Peyer's patch (tissue), 4 donors: ENCODE results near the gene KRT17. TPM values are rescaled to one million over a fixed set of nuclear protein-coding genes. Genes with fewer than 3 reads are reported as not detected.

Experiments used
- DNase-seq, 3 donors: peaks; one replicate each; pipeline ENCODE4 v3.0.0-alpha.2; 2017 to 2019
- H3K27ac ChIP-seq, 4 donors: fragments of 200-600 bp; sonication (generic); one replicate each; pipeline ENCODE4 v1.5.1; 2016 to 2019
- H3K27me3 ChIP-seq, 2 donors: fragments of 200-600 bp; sonication (generic); one replicate each; pipeline ENCODE4 v1.5.1; 2019
- H3K36me3 ChIP-seq, 3 donors: fragments of 200-600 bp; sonication (generic); one replicate each; pipeline ENCODE4 v1.5.1; 2016 to 2019
- H3K4me1 ChIP-seq, 4 donors: fragments of 200-600 bp; sonication (generic); one replicate each; pipeline ENCODE4 v1.5.1; 2016 to 2019
- H3K4me3 ChIP-seq, 4 donors: fragments of 200-600 bp; sonication (generic); 1 replicate in 3 of 4; 2 replicates in 1 of 4; pipeline ENCODE4 v1.5.1; 2016 to 2019; ENCODE audit warnings: mild to moderate bottlenecking in 1 of 4
- H3K9me3 ChIP-seq, 4 donors: fragments of 200-600 bp; sonication (generic); one replicate each; pipeline ENCODE4 v1.5.1; 2016 to 2019; ENCODE audit warnings: mild to moderate bottlenecking in 1 of 4
- POLR2A ChIP-seq, 2 donors: fragments of 450-650 bp; IDR thresholded peaks; one replicate each; pipeline ENCODE4 v1.5.1; 2017; ENCODE audit warnings: antibody characterized with exemption in 2 of 2, mild to moderate bottlenecking in 2 of 2, moderate library complexity in 2 of 2
- total RNA-seq, 4 donors: library from RNA; depleted of rRNA; stranded (reverse); fragments of >200 nt; gene quantifications; one replicate each; pipeline ENCODE4 v1.1.0, GENCODE V29; 2016
- TF ChIP-seq, protein P1 (sequence below), 6 experiments: fragments of 450-650 bp in 4 of 6; fragments of 200-600 bp in 2 of 6; sonication (generic) in 1 of 6; IDR thresholded peaks; one replicate each; pipeline ENCODE4 v1.5.1; 2017 to 2019; ENCODE audit warnings: antibody characterized with exemption in 6 of 6, mild to moderate bottlenecking in 3 of 6, moderate library complexity in 1 of 6

Gene KRT17
- total RNA-seq, 4 donors from 2014 or later = 2.7 TPM; not detected in 3

DNA sequence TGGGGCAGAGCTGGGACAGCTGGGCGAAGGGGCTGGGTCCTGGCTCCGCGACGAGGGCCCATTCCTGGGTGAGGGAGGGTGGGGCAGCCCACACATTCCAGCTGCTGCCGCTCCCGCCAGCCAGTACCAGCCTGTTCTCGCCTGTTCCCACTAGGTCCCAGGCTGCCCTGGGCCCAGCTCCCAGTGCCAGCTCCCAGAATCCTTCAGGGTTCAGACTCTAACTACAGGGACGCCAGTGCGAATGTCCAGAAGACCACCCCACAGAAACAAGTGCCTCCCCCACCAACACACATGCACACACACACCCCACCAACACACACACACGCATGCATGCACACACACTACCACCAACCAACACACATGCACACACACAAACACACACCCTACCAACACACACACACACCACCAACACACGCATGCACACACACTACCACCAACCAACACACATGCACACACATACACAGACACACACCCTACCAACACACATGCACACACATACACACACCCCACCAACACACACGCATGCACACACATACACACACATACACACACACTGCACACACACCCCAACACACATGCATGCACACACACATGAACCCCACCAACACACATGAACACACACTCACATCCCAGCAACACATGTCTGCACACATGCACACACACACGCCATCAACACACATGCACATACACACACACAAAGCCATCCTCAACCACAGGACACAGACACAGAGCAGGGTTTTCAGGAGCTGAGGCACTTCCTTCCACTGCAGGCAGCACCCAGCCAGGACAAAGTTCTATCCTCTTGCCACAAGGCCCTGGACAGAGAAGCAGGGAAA lies 27.5 kb upstream of the KRT17 start:
- H3K27me3 ChIP-seq = no peaks in the 10 kb centered on the region

DNA sequence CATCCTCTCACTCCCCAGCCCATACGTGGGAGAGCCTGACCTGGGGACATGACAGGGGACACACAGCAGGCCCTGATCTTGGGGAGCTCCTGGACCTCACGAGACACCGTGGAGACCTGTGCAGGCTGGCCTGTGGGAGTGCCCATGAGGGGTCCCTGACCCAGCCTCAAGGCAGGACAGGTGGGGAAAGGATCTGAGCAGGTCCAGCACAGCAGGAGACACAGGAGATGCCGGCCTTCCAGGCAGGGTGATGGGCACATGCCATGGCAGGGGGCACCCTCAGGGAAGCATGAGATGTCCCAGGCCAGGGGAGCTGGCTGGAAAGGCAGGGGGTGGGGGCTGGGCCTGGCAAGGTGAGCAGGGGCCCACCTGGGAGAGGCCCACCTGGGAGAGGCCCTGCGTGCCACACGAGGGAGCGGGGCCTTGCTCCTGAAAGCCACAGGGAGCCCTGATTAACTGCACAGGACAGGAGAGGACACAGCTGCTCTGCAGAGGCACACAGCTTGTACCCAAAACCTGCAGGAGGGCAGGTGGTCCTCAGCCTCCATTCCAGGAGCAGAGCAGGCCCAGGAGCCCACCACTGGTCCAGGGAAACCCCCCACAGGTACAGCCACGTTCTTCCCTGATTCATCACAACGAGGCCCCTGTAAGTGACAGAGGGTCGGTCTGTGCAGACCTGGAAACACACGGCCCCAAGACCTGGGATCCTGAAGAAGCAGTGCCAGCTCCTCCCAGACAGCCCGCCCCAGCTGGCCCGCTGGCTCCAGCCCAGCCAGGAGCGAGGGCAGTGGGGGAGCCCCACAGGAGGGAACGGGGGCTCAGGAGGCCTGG lies 26.6 kb upstream of the KRT17 start:
- peak in 1 of 3 donors; percentile 54 for DNase-seq
- no peaks in the 10 kb centered on the region for H3K36me3 ChIP-seq
- no peaks in the 10 kb centered on the region for H3K27me3 ChIP-seq
- H3K4me3 ChIP-seq = no peak overlapping the region
- peaks cover 2 to 66% (median 21%) of the 10 kb centered on the region in 4 donors for H3K4me1 ChIP-seq
- peak overlapping the region in 3 of 4 donors; percentile 90 to 99 (median 99) for H3K27ac ChIP-seq
- no peaks in the 10 kb centered on the region for H3K9me3 ChIP-seq
- TF ChIP-seq POLR2A (IDR thresholded peaks at IDR 0.05) = no peak
- TF ChIP-seq, protein P1, sequence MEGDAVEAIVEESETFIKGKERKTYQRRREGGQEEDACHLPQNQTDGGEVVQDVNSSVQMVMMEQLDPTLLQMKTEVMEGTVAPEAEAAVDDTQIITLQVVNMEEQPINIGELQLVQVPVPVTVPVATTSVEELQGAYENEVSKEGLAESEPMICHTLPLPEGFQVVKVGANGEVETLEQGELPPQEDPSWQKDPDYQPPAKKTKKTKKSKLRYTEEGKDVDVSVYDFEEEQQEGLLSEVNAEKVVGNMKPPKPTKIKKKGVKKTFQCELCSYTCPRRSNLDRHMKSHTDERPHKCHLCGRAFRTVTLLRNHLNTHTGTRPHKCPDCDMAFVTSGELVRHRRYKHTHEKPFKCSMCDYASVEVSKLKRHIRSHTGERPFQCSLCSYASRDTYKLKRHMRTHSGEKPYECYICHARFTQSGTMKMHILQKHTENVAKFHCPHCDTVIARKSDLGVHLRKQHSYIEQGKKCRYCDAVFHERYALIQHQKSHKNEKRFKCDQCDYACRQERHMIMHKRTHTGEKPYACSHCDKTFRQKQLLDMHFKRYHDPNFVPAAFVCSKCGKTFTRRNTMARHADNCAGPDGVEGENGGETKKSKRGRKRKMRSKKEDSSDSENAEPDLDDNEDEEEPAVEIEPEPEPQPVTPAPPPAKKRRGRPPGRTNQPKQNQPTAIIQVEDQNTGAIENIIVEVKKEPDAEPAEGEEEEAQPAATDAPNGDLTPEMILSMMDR (IDR thresholded peaks at IDR 0.05) = no peak

More for the DNA sequence above, 27.5 kb upstream of the KRT17 start:
- DNase-seq = peak in 2 of 3 donors; percentile 86 to 92
- peaks cover 11 to 74% (median 25%) of the 10 kb centered on the region in 4 donors for H3K4me1 ChIP-seq
- no peak overlapping the region for H3K4me3 ChIP-seq
- peak overlapping the region in 3 of 4 donors; percentile 90 to 99 (median 99) for H3K27ac ChIP-seq
- H3K36me3 ChIP-seq = no peaks in the 10 kb centered on the region
- TF ChIP-seq, protein P1 (IDR thresholded peaks at IDR 0.05) = no peak
- TF ChIP-seq POLR2A (IDR thresholded peaks at IDR 0.05) = peak in 1 of 2 donors; percentile 69
- H3K9me3 ChIP-seq = no peaks in the 10 kb centered on the region

DNA sequence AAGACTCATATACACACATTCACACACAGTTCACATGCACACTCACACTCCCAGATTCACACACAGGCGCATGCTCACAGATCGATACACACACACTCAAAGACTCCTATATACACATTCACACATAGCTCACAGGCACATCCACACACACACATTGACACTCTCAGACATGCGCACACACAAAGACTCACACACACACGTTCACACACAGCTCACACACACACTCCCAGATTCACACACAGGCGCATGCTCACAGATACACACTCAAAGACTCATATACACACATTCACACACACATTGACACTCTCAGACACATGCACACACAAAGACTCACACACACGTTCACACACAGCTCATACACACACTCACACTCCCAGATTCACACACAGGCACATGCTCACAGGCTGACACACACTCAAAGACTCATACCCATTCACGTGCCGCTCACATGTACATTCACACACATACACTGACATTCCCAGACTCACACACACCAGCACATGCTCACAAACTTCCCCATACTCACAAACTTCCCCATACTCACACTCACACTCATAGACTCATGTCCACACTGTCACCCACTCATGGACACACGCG lies 25.6 kb upstream of the KRT17 start:
- peak overlapping the region in 3 of 4 donors; percentile 71 to 99 (median 99) for H3K27ac ChIP-seq

DNA sequence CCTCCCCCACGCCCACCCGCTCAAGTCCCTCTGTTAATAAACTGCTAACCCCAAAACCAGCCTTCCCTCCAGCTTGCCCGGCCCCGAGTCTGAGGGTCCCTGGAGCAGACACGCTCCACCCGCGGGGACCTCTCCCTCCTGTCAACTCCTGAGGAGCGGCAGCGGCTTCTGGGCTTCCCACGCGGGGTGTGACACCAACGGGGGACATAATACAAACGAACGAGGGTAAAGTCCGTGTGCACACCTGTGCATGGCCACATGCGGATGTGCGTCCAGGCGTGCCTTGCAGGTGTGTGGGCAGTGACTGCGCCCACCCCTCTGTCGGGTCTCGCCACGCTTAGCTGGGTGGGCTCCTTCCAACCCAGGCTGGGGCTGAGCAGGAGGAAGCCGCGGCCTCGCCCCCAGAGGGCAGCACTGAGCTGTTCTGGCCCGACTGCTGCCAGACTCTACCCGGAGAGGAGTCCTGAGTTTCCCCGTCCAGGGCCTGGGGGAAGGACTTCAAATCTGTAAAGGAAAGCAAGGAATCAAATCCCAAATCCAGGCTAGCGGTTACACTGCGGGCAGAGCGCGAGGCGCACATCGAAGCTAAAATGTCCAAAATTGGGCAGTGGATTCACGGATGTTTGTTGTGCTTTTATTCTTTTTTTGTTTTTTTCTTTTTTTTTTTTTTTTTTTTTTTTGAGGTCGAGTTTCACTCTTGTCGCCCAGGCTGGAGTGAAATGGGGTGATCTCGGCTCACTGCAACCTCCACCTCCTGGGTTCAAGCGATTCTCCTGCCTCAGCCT lies 24.2 kb upstream of the KRT17 start:
- H3K27ac ChIP-seq = peak overlapping the region; percentile 67 to 99 (median 79)
- H3K4me3 ChIP-seq = peak overlapping the region; percentile 9 to 53 (median 47)
- H3K36me3 ChIP-seq = no peaks in the 10 kb centered on the region
- TF ChIP-seq, protein P1 (IDR thresholded peaks at IDR 0.05) = peak; percentile 82 to 98 (median 94)
- peak; percentile 64 to 80 for TF ChIP-seq POLR2A (IDR thresholded peaks at IDR 0.05)
- H3K27me3 ChIP-seq = no peaks in the 10 kb centered on the region
- no peaks in the 10 kb centered on the region for H3K9me3 ChIP-seq
- DNase-seq = peak; percentile 83 to 95 (median 94)
- peaks cover 0 to 49% (median 14%) of the 10 kb centered on the region in 4 donors for H3K4me1 ChIP-seq

More for the DNA sequence above, 25.6 kb upstream of the KRT17 start:
- Histone ChIP-seq H3K4me3 (no peak overlapping the region), H3K4me1 (peaks cover 0 to 59% (median 19%) of the 10 kb centered on the region in 4 donors), H3K9me3 (no peaks in the 10 kb centered on the region), H3K27me3 (no peaks in the 10 kb centered on the region), H3K36me3 (no peaks in the 10 kb centered on the region)
- TF ChIP-seq, protein P1 (IDR thresholded peaks at IDR 0.05) = no peak
- no peak for TF ChIP-seq POLR2A (IDR thresholded peaks at IDR 0.05)
- DNase-seq = peak in 1 of 3 donors; percentile 42
